Kidney epithelial cell (primary cell): Measurements from ENCODE around the gene SMIM28. TPM values are rescaled to one million over a fixed set of nuclear protein-coding genes. Genes with fewer than 3 reads are reported as not detected.

Source experiments
- DNase-seq: peaks from one replicate; pipeline ENCODE4 v3.0.0-alpha.2; 2010; ENCODE audit warnings: low read depth
- H3K27me3 ChIP-seq: 2 replicates; pipeline ENCODE4 v1.6.0; 2011; ENCODE audit warnings: low read length; ENCODE audit not compliant: control insufficient read depth, insufficient read depth
- H3K36me3 ChIP-seq: 2 replicates; pipeline ENCODE4 v1.5.1; 2011; ENCODE audit warnings: low read length; ENCODE audit not compliant: control insufficient read depth, insufficient read depth
- H3K4me3 ChIP-seq: 2 replicates; pipeline ENCODE4 v1.5.1; 2011; ENCODE audit warnings: low read depth, mild to moderate bottlenecking, control low read depth, low read length
- CTCF ChIP-seq: IDR thresholded peaks from 2 replicates; pipeline ENCODE4 v1.5.1; 2011; ENCODE audit warnings: mild to moderate bottlenecking, moderate library complexity, low read length, control low read depth, inconsistent platforms; ENCODE audit not compliant: insufficient read depth, poor library complexity, severe bottlenecking
- total RNA-seq: library from RNA; depleted of rRNA; stranded (reverse); fragments of >200 nt; gene quantifications from 2 replicates; pipeline ENCODE4 v1.2.3, GENCODE V29; 2015

The SMIM28 gene
- total RNA-seq, 1 donor from 2014 or later: not detected

GRCh38 chr6:138387577-138388368 lies 10.1 kb downstream of the SMIM28 start:
- no peaks in the 10 kb centered on the region for H3K36me3 ChIP-seq
- H3K27me3 ChIP-seq: no peaks in the 10 kb centered on the region
- DNase-seq: no peak
- no peak for TF ChIP-seq CTCF
- H3K4me3 ChIP-seq: no peak overlapping the region

DNA sequence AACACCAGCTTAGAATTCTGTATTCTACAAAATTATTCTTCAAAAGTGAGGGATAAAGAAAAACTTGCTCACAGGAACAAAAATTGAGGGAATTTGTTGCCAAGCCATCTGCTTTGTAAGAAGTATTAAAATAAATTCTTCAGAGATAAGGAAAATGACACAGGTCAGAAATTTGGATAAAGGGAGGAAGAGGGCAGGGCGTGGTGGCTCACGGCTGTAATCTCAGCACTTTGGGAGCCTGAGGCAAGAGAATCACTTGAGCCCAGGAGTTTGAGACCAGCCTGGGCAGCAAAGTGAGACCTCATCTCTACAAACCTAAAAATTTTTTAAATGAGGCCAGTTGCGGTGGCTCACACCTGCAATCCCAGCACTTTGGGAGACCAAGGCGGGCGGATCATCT lies 11.8 kb downstream of the SMIM28 start:
- Histone ChIP-seq H3K4me3 (no peak overlapping the region), H3K27me3 (no peaks in the 10 kb centered on the region)
- DNase-seq: no peak

DNA sequence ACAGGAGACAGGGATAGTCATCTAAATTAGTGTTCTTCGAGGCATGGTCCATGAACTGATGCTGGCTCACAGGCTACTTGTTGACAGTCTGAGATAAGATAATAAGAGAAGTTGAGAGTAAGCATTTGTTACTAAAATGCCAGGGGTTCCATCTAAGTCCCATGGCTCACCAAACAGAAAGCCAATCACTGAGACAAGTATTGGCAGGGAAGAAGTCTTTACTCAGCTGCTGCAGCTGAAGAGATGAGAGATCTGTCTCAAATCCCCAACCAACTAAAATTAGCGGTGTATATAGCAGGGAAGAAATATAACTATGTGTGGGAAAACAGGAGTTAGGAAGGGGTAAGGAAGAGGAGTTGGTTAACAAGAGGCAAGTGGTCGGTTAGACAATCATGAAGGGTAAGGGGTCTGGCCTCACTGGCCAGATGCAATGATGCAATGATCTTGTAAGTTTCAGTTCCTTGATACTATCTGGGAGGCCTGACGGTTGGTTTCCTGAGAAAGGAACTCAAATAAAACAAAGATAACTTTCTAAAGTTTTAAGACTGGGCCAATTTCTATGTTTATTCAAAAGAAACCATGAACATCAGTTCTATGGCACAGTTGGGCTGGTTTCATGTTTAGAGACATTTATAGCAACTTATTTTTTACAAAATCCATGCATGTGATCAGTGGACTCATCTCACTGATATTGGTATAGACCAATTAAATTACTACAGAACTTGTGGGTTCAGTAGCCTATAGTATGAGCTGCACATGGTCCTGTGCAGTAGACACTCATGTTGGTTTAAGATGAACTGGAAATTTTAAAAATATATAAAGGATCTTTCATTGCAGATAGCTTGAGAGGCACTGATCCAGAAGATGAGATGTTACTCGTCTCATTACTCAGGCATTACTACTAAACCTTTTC lies 16.4 kb downstream of the SMIM28 start:
- no peak for DNase-seq
- Histone ChIP-seq H3K36me3 (no peaks in the 10 kb centered on the region), H3K4me3 (no peak overlapping the region), H3K27me3 (no peaks in the 10 kb centered on the region)
- TF ChIP-seq CTCF: no peak

More for the DNA sequence above, 11.8 kb downstream of the SMIM28 start:
- no peaks in the 10 kb centered on the region for H3K36me3 ChIP-seq
- no peak for TF ChIP-seq CTCF

DNA sequence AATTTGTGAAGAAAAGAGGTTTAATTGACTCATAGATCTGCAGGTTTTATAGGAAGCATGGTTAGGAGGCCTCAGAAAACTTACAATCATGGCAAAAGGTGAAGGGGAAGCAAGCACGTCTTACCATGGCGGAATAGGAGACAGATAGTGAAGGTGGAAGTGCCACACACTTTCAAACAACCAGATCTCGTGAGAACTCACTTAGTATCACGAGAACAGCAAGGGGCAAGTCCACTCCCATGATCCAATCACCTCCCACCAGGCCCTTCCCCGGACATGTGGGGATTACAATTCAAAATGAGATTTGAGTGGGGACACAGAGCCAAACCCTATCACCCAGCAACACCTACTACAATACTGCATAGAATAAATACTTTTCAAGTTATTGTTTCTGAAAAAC lies 19.0 kb downstream of the SMIM28 start:
- DNase-seq: no peak
- no peaks in the 10 kb centered on the region for H3K27me3 ChIP-seq
- H3K4me3 ChIP-seq: no peak overlapping the region
- H3K36me3 ChIP-seq: no peaks in the 10 kb centered on the region
- TF ChIP-seq CTCF: no peak

GRCh38 chr6:138397128-138398122 lies 19.7 kb downstream of the SMIM28 start:
- Histone ChIP-seq H3K36me3 (no peaks in the 10 kb centered on the region), H3K27me3 (no peaks in the 10 kb centered on the region), H3K4me3 (no peak overlapping the region)
- no peak for TF ChIP-seq CTCF
- DNase-seq: no peak
